Smooth muscle cell of the brain vasculature (primary cell): ENCODE measurements around the gene SERINC2.
"Not testable (repeated sequence)": the region's sequence is repeated elsewhere in the genome, so short reads cannot be mapped to it uniquely, and the experiment has no call there.

Experiments
- DNase-seq: peaks from one replicate; pipeline ENCODE4 v3.0.0-alpha.2; 2012; ENCODE audit warnings: low read depth, low spot score

The SERINC2 gene

GRCh38 chr1:31460027-31460426 is 47.0 kb downstream of the SERINC2 start:
- no peak for DNase-seq

GRCh38 chr1:31467005-31467674 is 54.1 kb downstream of the SERINC2 start:
- no peak for DNase-seq

GRCh38 chr1:31470794-31471315 is 57.8 kb downstream of the SERINC2 start:
- no peak for DNase-seq

GRCh38 chr1:31471452-31472313 is 58.7 kb downstream of the SERINC2 start:
- not testable (repeated sequence) for DNase-seq

- not testable (repeated sequence) for DNase-seq
Measured at GRCh38 chr1:31472314-31472651, 59.3 kb downstream of the SERINC2 start.

GRCh38 chr1:31472673-31473072 is 59.7 kb downstream of the SERINC2 start:
- not testable (repeated sequence) for DNase-seq

DNA sequence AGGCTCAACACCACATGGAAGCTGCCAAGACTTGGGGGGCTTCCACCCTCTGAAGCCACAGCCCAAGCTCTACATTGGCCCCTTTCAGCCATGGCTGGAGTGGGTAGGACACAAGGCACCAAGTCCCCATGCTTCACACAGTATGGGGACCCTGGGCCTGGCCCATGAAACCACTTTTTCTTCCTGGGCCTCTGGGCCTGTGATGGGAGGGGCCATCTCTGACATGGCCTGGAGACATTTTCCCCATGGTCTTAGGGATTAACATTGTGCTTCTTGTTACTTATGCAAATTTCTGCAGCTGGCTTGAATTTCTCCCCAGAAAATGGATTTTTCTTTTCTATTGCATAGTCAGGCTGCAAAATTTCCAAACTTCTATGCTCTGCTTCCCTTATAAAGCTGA is 60.5 kb downstream of the SERINC2 start:
- not testable (repeated sequence) for DNase-seq

DNA sequence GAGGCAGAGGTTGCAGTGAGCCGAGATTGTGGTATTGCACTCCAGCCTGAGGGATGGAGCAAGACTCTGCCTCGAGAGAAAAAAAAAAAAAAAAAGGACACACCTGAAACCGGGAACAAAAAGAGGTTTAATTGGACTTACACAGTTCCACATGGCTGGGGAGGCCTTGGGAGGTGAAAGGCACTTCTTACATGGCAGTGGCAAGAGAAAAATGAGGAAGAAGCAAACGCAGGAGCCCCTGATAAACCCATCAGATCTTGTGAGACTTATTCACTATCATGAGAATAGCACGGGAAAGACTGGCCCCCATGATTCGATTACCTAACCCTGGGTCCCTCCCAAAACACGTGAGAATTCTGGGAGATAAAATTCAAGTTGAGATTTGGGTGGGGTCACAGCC is 61.6 kb downstream of the SERINC2 start:
- not testable (repeated sequence) for DNase-seq

GRCh38 chr1:31476891-31477846 is 64.2 kb downstream of the SERINC2 start:
- DNase-seq, result no peak

DNA sequence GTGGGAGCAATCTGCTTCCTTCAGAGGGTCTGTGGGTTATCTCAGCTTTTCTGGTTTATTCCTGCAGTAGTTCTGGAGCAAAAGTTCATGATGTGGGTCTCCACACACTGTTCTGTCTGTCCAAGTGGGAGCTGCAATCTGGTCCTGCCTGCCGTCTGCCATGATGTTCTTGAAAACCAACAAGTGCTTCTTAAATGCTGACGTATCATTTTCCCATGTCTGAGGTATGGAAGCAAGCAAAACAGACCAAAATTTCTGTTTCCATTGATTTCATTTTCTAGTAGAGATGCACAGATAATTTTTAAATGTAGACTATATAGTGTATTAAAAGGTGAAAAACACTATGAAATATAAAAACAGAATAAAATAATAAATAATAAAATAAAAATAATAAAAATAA is 65.2 kb downstream of the SERINC2 start:
- no peak for DNase-seq

- no peak for DNase-seq
Measured at GRCh38 chr1:31479811-31480210, 66.8 kb downstream of the SERINC2 start.

DNA sequence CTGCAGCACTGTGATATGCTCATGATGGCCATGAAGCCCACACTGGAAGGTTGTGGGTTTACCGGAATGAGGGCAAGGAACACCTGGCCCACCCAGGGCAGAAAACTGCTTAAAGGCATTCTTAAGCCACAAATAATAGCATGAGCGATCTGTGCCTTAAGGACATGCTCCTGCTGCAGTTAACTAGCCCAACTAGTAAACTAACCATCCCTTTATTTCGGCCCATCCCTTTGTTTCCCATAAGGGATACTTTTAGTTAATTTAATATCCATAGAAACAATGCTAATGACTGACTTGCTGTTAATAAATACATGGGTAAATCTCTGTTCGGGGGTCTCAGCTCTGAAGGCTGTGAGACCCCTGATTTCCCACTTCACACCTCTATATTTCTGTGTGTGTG is 67.4 kb downstream of the SERINC2 start:
- DNase-seq, result not testable (repeated sequence)

- DNase-seq, result no peak
Measured at GRCh38 chr1:31482482-31483011, 69.5 kb downstream of the SERINC2 start.

GRCh38 chr1:31483012-31483946 is 70.3 kb downstream of the SERINC2 start:
- no peak for DNase-seq
